Panc1 (cell line): Measurements from ENCODE around the gene SUCLA2.

Source experiments
- CTCF ChIP-seq: fragments of 450-650 bp; IDR thresholded peaks from 2 replicates; pipeline ENCODE4 v1.5.1; 2017; ENCODE audit warnings: mild to moderate bottlenecking
- POLR2AphosphoS5 ChIP-seq: IDR thresholded peaks from 2 replicates; pipeline ENCODE4 v1.6.1; 2012; ENCODE audit warnings: mild to moderate bottlenecking, low read depth, low read length, moderate library complexity
- REST ChIP-seq, 2 experiments: IDR thresholded peaks; 2 replicates each; pipeline ENCODE4 v1.6.1; 2011 to 2012; ENCODE audit warnings: low read depth in 2 of 2, control low read depth in 1 of 2, low read length in 1 of 2, mild to moderate bottlenecking in 1 of 2, moderate library complexity in 1 of 2; ENCODE audit not compliant: insufficient read depth in 1 of 2
- SIN3A ChIP-seq: IDR thresholded peaks from 2 replicates; pipeline ENCODE4 v1.6.1; 2012; ENCODE audit warnings: low read depth, mild to moderate bottlenecking, low read length, moderate library complexity, borderline replicate concordance; ENCODE audit not compliant: insufficient read depth
- TCF7L2 ChIP-seq: IDR thresholded peaks from 2 replicates; pipeline ENCODE4 v1.6.1; 2011; ENCODE audit warnings: mild to moderate bottlenecking, low read depth, low read length, inconsistent platforms

GRCh38 chr13:48040896-48041295, 39.8 kb upstream of the SUCLA2 start:
- TF ChIP-seq POLR2AphosphoS5 (no peak), CTCF (no peak), REST (IDR thresholded peaks at IDR 0.05; ENCODE audit: insufficient read depth in 1 of 2, low read depth in 2 of 2, low read length in 1 of 2) (no peak), SIN3A (no peak), TCF7L2 (no peak)
